Measurements from ENCODE around the gene TNRC6A. TPM values are rescaled to one million over a fixed set of nuclear protein-coding genes. Genes with fewer than 3 reads are reported as not detected.

The TNRC6A gene
- total RNA-seq, 6 experiments from 2014 or later: 17.0 to 38.4 (median 23.1) TPM

DNA sequence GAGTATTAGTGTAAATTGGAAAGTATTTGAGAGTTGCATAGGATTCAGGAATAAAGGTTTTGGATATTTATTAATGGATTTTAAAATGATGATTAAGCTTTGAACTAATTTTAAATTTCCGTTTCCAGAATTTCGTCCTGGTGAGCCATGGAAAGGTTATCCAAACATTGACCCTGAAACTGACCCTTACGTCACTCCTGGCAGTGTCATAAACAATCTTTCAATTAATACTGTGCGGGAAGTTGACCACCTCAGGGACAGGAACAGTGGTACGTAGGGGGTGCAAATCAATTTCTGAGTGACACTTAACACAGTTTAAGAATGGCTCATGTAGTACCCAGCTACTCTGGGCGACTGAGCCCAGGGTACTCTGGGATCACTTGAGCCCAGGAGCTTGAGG lies 87.2 kb downstream of the TNRC6A start:
- Histone ChIP-seq H3K9me3 (no peaks in the 10 kb centered on the region), H3K27me3 (no peaks in the 10 kb centered on the region), H3K36me3 (peaks cover 7 to 92% (median 45%) of the 10 kb centered on the region in 4 donors), H3K4me3 (no peak overlapping the region), H3K4me1 (peaks cover 0 to 12% (median 2%) of the 10 kb centered on the region in 4 donors), H3K27ac (peak overlapping the region; percentile 42 to 82 (median 71))
- TF ChIP-seq, protein P1, sequence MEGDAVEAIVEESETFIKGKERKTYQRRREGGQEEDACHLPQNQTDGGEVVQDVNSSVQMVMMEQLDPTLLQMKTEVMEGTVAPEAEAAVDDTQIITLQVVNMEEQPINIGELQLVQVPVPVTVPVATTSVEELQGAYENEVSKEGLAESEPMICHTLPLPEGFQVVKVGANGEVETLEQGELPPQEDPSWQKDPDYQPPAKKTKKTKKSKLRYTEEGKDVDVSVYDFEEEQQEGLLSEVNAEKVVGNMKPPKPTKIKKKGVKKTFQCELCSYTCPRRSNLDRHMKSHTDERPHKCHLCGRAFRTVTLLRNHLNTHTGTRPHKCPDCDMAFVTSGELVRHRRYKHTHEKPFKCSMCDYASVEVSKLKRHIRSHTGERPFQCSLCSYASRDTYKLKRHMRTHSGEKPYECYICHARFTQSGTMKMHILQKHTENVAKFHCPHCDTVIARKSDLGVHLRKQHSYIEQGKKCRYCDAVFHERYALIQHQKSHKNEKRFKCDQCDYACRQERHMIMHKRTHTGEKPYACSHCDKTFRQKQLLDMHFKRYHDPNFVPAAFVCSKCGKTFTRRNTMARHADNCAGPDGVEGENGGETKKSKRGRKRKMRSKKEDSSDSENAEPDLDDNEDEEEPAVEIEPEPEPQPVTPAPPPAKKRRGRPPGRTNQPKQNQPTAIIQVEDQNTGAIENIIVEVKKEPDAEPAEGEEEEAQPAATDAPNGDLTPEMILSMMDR (IDR thresholded peaks at IDR 0.05): no peak
- no peak for TF ChIP-seq POLR2A (IDR thresholded peaks at IDR 0.05)
- intact Hi-C loops (cut with DNase I): no loop called here
- DNase-seq (no peak), ATAC-seq (peak; percentile 60 to 79 (median 76))
- WGBS (ENCODE audit: insufficient coverage, low coverage, low lambda C conversion rate, missing lambda C conversion rate): 8% methylated on average over 6 of the region's 6 CpGs

DNA sequence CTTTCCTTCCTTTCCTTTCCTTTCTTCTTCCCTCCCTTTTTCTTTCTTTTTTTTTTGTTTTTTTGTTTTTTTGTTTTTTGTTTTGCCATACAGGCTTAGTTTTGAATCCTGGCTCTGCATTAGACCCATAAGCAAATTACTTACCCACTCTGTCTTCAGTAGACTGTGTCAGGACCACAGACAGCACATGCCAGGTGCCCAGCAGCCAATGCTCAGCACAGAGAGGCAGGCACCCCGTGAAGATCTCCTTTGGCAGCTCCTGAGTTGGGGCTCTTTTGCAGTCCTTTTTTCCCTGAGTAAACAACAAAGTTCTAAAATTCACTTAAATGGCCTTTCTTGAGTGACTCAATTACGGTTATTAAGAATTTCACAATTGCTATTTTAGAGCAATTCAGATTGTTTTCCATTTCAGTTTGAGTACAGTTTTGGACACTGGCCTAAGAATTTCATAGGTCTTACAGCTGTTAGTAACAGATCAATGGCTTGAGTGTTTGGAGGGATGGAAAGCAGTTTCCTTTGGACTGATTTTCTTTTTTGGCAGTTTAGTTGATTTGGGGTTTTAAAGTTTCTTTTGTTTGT lies 90.1 kb downstream of the TNRC6A start:
- intact Hi-C loops (cut with DNase I): no loop called here
- no peaks in the 10 kb centered on the region for H3K9me3 ChIP-seq
- H3K4me3 ChIP-seq: no peak overlapping the region
- peak in 2 of 4 donors; percentile 11 to 20 for ATAC-seq
- H3K36me3 ChIP-seq: peaks cover 11 to 97% (median 49%) of the 10 kb centered on the region in 4 donors
- TF ChIP-seq, protein P1 (IDR thresholded peaks at IDR 0.05): no peak
- H3K27me3 ChIP-seq: no peaks in the 10 kb centered on the region
- peaks cover 0 to 12% (median 2%) of the 10 kb centered on the region in 4 donors for H3K4me1 ChIP-seq
- peak overlapping the region in 1 of 3 donors; percentile 35 for H3K27ac ChIP-seq
- DNase-seq: no peak
- 33% methylated on average over 2 of the region's 2 CpGs for WGBS (ENCODE audit: insufficient coverage, low coverage, low lambda C conversion rate, missing lambda C conversion rate)

DNA sequence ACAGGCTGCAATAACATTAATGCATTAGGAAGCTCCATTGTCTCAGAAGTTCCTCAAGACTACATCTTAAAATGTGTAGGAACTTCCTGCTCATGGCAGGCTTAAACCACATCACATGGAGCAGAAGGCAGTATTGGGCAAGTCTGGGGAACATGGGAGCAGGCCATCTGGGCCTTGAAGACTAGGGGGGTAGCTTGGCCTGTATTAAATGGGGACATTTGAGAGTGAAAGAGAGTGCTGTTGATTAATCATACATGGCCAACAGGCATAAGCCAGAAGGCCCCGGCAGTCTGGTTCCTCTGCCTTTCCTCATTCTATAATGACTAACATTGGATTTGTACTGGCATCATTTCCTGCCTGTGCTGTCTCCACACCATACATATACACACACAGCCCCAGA lies 91.1 kb downstream of the TNRC6A start:
- 63% methylated on average over 1 of the region's 1 CpG for WGBS (ENCODE audit: insufficient coverage, low coverage, low lambda C conversion rate, missing lambda C conversion rate)
- TF ChIP-seq, protein P1 (IDR thresholded peaks at IDR 0.05): no peak
- no peak for TF ChIP-seq POLR2A (IDR thresholded peaks at IDR 0.05)
- Histone ChIP-seq H3K27me3 (no peaks in the 10 kb centered on the region), H3K9me3 (no peaks in the 10 kb centered on the region), H3K4me1 (peaks cover 0 to 12% (median 2%) of the 10 kb centered on the region in 4 donors), H3K36me3 (peaks cover 11 to 94% (median 47%) of the 10 kb centered on the region in 4 donors), H3K4me3 (no peak overlapping the region), H3K27ac (no peak overlapping the region)
- intact Hi-C loops (cut with DNase I): no loop called here
- peak in 1 of 4 donors; percentile 6 for ATAC-seq
- no peak for DNase-seq

DNA sequence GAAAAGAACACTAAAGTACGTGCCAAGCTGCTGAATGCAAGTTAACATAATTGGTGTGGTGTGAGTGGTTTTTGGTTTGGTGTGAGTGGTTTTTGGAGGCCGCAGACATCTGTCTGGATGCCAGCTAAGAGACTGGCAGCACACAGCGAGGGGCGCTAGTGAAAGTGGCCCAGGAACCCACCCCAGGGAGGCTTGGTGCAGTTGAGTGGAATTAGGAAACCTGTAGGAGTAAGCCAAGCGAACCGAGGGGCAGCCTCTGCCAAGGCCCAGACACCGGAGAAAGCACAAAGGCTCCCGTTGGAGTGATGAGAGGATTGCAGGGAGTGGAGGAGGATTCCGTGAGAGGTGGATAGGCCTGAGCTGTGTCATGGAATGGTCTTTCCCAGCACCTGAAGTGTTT lies 91.7 kb downstream of the TNRC6A start:
- WGBS (ENCODE audit: insufficient coverage, low coverage, low lambda C conversion rate, missing lambda C conversion rate): 84% methylated on average over 7 of the region's 9 CpGs
- intact Hi-C loops (cut with DNase I): no loop called here

More for the DNA sequence above, 91.7 kb downstream of the TNRC6A start:
- Histone ChIP-seq H3K4me1 (peaks cover 0 to 12% (median 2%) of the 10 kb centered on the region in 4 donors), H3K9me3 (no peaks in the 10 kb centered on the region), H3K4me3 (no peak overlapping the region), H3K27me3 (no peaks in the 10 kb centered on the region), H3K27ac (no peak overlapping the region), H3K36me3 (peaks cover 11 to 92% (median 46%) of the 10 kb centered on the region in 4 donors)
- no peak for ATAC-seq
- TF ChIP-seq POLR2A (IDR thresholded peaks at IDR 0.05): no peak
- TF ChIP-seq, protein P1 (IDR thresholded peaks at IDR 0.05): no peak
- peak in 1 of 3 donors; percentile 24 for DNase-seq

Measured in right lobe of liver (tissue), 6 donors.